GM20431 (cell line): ENCODE data around the gene GAREM1.
"Not testable (repeated sequence)": the region's sequence is repeated elsewhere in the genome, so short reads cannot be mapped to it uniquely, and the experiment has no call there.

Experiments
- in situ Hi-C: fragments of 300-500 bp; cut with MseI, MboI; formaldehyde crosslinking; loops from one replicate; pipeline ENCODE4 v1.15.0; 2020; ENCODE audit warnings: low sequenced_read_pairs; ENCODE audit not compliant: unreplicated experiment

Gene GAREM1

DNA sequence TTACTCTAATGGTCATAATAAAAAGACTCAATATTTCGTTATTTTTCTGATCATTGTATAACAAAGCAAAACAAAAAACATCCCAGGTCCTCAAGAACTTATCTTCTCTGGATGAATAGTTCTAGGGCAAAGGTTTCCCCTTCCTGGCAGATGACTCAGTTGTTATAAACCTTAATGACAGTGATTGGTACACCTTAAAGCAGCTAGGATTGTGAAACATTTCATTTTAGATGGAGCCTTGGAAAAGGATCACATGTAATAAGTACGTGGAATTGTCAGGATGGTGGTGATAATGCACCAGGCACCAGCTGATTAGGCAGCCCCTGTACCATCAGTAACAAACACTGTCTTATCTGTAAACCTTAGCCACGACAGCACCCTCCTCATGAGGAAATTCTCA lies 233.6 kb downstream of the GAREM1 start:
- in situ Hi-C loops, result no loop called here

DNA sequence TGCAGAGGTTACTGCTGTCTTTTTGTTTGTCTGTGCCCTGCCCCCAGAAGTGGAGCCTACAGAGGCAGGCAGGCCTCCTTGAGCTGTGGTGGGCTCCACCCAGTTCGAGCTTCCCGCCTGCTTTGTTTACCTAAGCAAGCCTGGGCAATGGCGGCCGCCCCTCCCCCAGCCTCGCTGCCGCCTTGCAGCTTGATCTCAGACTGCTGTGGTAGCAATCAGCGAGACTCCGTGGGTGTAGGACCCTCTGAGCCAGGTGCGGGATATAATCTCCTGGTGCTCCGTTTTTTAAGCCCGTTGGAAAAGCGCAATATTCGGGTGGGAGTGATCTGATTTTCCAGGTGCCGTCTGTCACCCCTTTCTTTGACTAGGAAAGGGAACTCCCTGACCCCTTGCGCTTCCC lies 237.3 kb downstream of the GAREM1 start:
- in situ Hi-C loops, result not testable (repeated sequence)

DNA sequence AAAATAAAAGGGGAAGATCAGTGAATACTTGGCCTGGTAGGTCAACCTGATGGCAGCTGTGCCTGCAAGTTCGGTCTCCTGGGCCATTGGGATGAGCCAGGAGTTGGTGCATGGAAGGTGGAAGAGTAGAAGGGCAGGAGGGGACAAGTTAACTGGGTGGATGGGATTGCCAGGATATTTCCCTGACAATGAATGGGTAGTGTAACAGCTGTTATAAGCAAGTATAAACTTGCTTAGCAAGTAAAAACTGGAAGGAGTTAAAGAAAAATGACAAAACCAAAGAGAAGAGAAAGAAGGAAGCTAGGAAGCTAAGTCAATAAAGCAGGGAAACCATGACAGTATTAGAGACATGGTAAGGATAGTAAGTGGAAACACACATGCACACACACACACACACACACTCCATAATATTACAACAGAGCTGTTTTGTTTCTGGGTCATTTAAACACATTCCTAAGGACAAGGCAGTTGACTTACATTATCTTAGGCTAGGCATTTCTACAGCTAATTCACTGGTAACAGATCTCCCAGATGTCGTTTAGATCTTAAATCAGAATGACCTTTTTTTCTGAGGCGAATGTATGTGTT lies 251.2 kb downstream of the GAREM1 start:
- in situ Hi-C loops, result no loop called here

DNA sequence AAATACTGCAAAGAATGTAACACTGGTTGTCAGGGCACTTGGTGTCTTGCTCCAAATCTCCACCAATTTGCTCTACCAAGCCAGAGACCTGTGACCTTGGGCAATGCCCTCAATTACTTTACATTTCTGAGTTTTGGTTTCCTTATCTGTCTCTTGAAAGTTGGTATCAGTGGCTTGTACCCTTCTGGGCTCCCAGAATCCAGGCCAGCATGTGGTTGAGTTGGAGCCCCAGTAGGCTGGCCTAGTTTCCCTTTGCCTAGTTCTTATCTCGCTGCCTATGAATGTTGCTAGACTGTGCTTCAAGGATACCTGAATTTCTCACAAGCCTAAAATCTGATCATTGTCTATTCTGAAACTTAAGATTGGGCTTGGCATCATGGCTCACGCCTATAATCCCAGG lies 254.3 kb downstream of the GAREM1 start:
- in situ Hi-C loops, result no loop called here

- in situ Hi-C loops, result no loop called here
Measured at GRCh38 chr18:32213693-32214092, 257.0 kb downstream of the GAREM1 start.
